GM13977 (cell line): ENCODE measurements around the gene HERC3.
"Not testable (repeated sequence)": the region's sequence is repeated elsewhere in the genome, so short reads cannot be mapped to it uniquely, and the experiment has no call there.

Experiments used
- DNase-seq: peaks from one replicate; pipeline ENCODE4 v3.0.0; 2012; ENCODE audit warnings: low spot score
- CTCF ChIP-seq: IDR thresholded peaks from 2 replicates; pipeline ENCODE4 v1.5.1; 2012; ENCODE audit warnings: mild to moderate bottlenecking, control low read depth; ENCODE audit not compliant: insufficient read depth; ENCODE audit errors: extremely low read depth, missing control alignments
- in situ Hi-C: fragments of 300-500 bp; cut with MboI; formaldehyde crosslinking; loops from one replicate; pipeline ENCODE4 v1.12.0; 2022; ENCODE audit warnings: low sequenced_read_pairs, low pct_unique_long_range_greater_than_20kb, mixed read lengths, inconsistent platforms; ENCODE audit not compliant: unreplicated experiment

Gene HERC3

GRCh38 chr4:88605736-88606135 is 13.5 kb downstream of the HERC3 start:
- no peak for TF ChIP-seq CTCF
- DNase-seq, result no peak
- in situ Hi-C loops, result no loop called here

GRCh38 chr4:88606832-88607231 is 14.6 kb downstream of the HERC3 start:
- no peak for DNase-seq
- TF ChIP-seq CTCF, result no peak
- in situ Hi-C loops, result no loop called here

- no peak for DNase-seq
These were observed 17.1 kb downstream of the HERC3 start for GRCh38 chr4:88609387-88609786.

GRCh38 chr4:88609794-88610193 is 17.5 kb downstream of the HERC3 start:
- in situ Hi-C loops, result not testable (repeated sequence)

More at GRCh38 chr4:88609387-88609786, 17.1 kb downstream of the HERC3 start:
- in situ Hi-C loops, result no loop called here
- no peak for TF ChIP-seq CTCF

GRCh38 chr4:88610771-88611170 is 18.5 kb downstream of the HERC3 start:
- no peak for TF ChIP-seq CTCF
- in situ Hi-C loops, result no loop called here
- no peak for DNase-seq

More at GRCh38 chr4:88609794-88610193, 17.5 kb downstream of the HERC3 start:
- not testable (repeated sequence) for DNase-seq

- in situ Hi-C loops, result no loop called here
- DNase-seq, result no peak
- no peak for TF ChIP-seq CTCF
These were observed 21.2 kb downstream of the HERC3 start for GRCh38 chr4:88613417-88613875.

GRCh38 chr4:88614058-88614457 is 21.8 kb downstream of the HERC3 start:
- TF ChIP-seq CTCF, result no peak
- in situ Hi-C loops, result no loop called here
- no peak for DNase-seq
